ENCODE measurements around the gene VPS13D.

GRCh38 chr1:12356004-12356890 lies 126.4 kb downstream of the VPS13D start:
- no peak for TF ChIP-seq CTCF (IDR thresholded peaks at IDR 0.05; ENCODE audit: borderline replicate concordance, extremely low read depth, low read length, poor library complexity, severe bottlenecking)
- no peak for TF ChIP-seq EZH2 (IDR thresholded peaks at IDR 0.05; ENCODE audit: borderline replicate concordance, low read depth, low read length, severe bottlenecking)
